22Rv1 (cell line): ENCODE results near the gene TMEM191B.
"Not testable (repeated sequence)": the region's sequence is repeated elsewhere in the genome, so short reads cannot be mapped to it uniquely, and the experiment has no call there.

Experiments used
- CTCF ChIP-seq: fragments of 450-650 bp; IDR thresholded peaks from 2 replicates; pipeline ENCODE4 v1.5.1; 2017; ENCODE audit warnings: mild to moderate bottlenecking
- ZFX ChIP-seq: fragments of 450-650 bp; IDR thresholded peaks from 2 replicates; pipeline ENCODE4 v1.6.1; 2017; ENCODE audit warnings: antibody characterized with exemption, borderline replicate concordance

GRCh38 chr22:18574555-18574954, 47.0 kb downstream of the TMEM191B start:
- TF ChIP-seq CTCF, ZFX: not testable (repeated sequence)
